GM12873 (cell line): ENCODE data around the gene PSMG1.

Experiments used
- CTCF ChIP-seq: IDR thresholded peaks from 2 replicates; pipeline ENCODE4 v1.5.1; 2012; ENCODE audit warnings: low read depth, mild to moderate bottlenecking, moderate library complexity, low read length, control low read depth; ENCODE audit not compliant: insufficient read depth; ENCODE audit errors: missing control alignments

PSMG1 gene

GRCh38 chr21:39183272-39184049, at the start of gene PSMG1:
PSMG1 (minus strand) TSS chr21:39183451; CDS start chr21:39183385, 66 bp downstream.
- no peak for TF ChIP-seq CTCF

- no peak for TF ChIP-seq CTCF
Observed at GRCh38 chr21:39232861-39233291, 49.6 kb upstream of the PSMG1 start.

GRCh38 chr21:39224930-39225329, 41.7 kb upstream of the PSMG1 start:
- no peak for TF ChIP-seq CTCF

GRCh38 chr21:39221997-39222486, 38.8 kb upstream of the PSMG1 start:
- TF ChIP-seq CTCF, result no peak

GRCh38 chr21:39221282-39221996, 38.2 kb upstream of the PSMG1 start:
- no peak for TF ChIP-seq CTCF

GRCh38 chr21:39220150-39220549, 36.9 kb upstream of the PSMG1 start:
- no peak for TF ChIP-seq CTCF

- TF ChIP-seq CTCF, result no peak
Observed at GRCh38 chr21:39218082-39218409, 34.8 kb upstream of the PSMG1 start.
